HEK293T (cell line): ENCODE measurements around the gene ME3.

Experiments used
- CTCF ChIA-PET: fragments of 350-600 bp; formaldehyde crosslinking; extraction: SDS; loops from one replicate; lab custom pipeline; 2021; ENCODE audit warnings: antibody characterized with exemption, inconsistent platforms; lab: Yijun Ruan, JAX
- POLR2A ChIA-PET: fragments of 350-600 bp; formaldehyde crosslinking; extraction: SDS; loops from one replicate; lab custom pipeline; 2020; ENCODE audit warnings: antibody characterized with exemption, inconsistent platforms; lab: Yijun Ruan, JAX
- DNase-seq: peaks from one replicate; pipeline ENCODE4 v3.0.0; 2012; ENCODE audit warnings: mixed read lengths; ENCODE audit errors: extremely low spot score
- ARNT ChIP-seq: fragments of 450-650 bp; IDR thresholded peaks from 2 replicates; pipeline ENCODE4 v1.6.1; 2017; ENCODE audit warnings: mild to moderate bottlenecking
- BHLHE40 ChIP-seq: fragments of 450-650 bp; IDR thresholded peaks from 2 replicates; pipeline ENCODE4 v1.6.1; 2016; ENCODE audit warnings: mild to moderate bottlenecking, moderate library complexity, borderline replicate concordance
- CTBP1 ChIP-seq: fragments of 450-650 bp; IDR thresholded peaks from 2 replicates; pipeline ENCODE4 v1.6.1; 2016; ENCODE audit warnings: borderline replicate concordance
- ELF4 ChIP-seq: fragments of 450-650 bp; IDR thresholded peaks from 2 replicates; pipeline ENCODE4 v1.6.1; 2017; ENCODE audit warnings: antibody characterized with exemption
- FOXA1 ChIP-seq: fragments of 450-650 bp; IDR thresholded peaks from 2 replicates; pipeline ENCODE4 v1.6.1; 2016; ENCODE audit warnings: mild to moderate bottlenecking
- FOXK2 ChIP-seq: fragments of 450-650 bp; IDR thresholded peaks from 2 replicates; pipeline ENCODE4 v1.6.1; 2016; ENCODE audit warnings: mild to moderate bottlenecking
- FOXM1 ChIP-seq: fragments of 450-650 bp; IDR thresholded peaks from 2 replicates; pipeline ENCODE4 v1.6.1; 2017; ENCODE audit warnings: mild to moderate bottlenecking, borderline replicate concordance
- HDGF ChIP-seq: fragments of 450-650 bp; IDR thresholded peaks from 2 replicates; pipeline ENCODE4 v1.6.1; 2017; ENCODE audit warnings: antibody characterized with exemption, borderline replicate concordance
- L3MBTL2 ChIP-seq: fragments of 450-650 bp; conservative IDR thresholded peaks from 2 replicates; pipeline ENCODE4 v1.6.1; 2016; ENCODE audit warnings: mild to moderate bottlenecking
- LEF1 ChIP-seq: fragments of 450-650 bp; IDR thresholded peaks from 2 replicates; pipeline ENCODE4 v1.6.1; 2017; ENCODE audit warnings: mild to moderate bottlenecking, borderline replicate concordance
- NFRKB ChIP-seq: fragments of 450-650 bp; IDR thresholded peaks from 2 replicates; pipeline ENCODE4 v1.6.1; 2016; ENCODE audit warnings: mild to moderate bottlenecking, moderate library complexity
- SP1 ChIP-seq: fragments of 450-650 bp; IDR thresholded peaks from 2 replicates; pipeline ENCODE4 v1.6.1; 2017
- SUZ12 ChIP-seq: fragments of 450-650 bp; IDR thresholded peaks from 2 replicates; pipeline ENCODE4 v1.6.1; 2016; ENCODE audit warnings: mild to moderate bottlenecking
- TARDBP ChIP-seq: fragments of 450-650 bp; IDR thresholded peaks from 2 replicates; pipeline ENCODE4 v1.6.1; 2016
- ZNF384 ChIP-seq: fragments of 450-650 bp; IDR thresholded peaks from 2 replicates; pipeline ENCODE4 v1.6.1; 2016
- TF ChIP-seq, protein P1 (sequence below): fragments of 450-650 bp; IDR thresholded peaks from 2 replicates; pipeline ENCODE4 v1.6.1; 2016

ME3 gene

DNA sequence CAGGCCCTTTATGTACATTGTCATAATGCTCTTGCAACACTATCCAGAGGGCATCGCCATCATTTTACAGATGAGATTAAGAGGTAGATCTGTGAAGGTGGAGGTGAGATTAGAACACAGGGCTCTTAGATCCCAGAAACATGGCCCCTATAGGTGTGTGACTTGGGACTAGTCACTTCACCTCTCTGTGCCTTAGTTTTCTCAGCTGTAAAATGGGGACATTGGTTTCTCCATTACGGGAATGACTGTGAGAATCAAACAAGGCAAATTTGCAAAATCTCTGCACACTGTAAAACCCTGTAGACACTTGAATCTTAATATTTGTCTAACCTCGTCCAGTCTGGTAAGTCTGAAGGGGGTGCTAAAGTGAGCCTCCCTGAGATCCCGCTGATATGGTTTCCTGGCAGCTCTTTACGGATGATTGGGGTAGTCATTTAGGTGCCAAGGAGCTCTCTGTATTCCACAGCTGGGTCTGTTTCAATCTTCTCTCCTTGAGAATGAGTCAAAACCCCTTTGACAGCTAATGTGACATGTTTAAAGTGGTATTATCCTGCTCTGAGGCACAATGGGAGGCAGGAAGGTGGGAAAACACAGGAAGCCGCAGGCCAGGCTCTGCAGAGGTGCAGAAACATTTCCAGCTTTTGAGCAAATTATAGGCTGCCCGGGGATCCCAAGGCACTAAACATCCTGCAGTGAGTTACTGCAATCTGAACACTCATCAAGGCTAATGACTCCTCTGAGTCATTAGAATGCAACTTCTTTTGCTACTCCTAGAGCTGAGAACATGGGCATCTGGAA is 156.9 kb downstream of the ME3 start:
- DNase-seq, result peak; percentile 17
- TF ChIP-seq, protein P1, sequence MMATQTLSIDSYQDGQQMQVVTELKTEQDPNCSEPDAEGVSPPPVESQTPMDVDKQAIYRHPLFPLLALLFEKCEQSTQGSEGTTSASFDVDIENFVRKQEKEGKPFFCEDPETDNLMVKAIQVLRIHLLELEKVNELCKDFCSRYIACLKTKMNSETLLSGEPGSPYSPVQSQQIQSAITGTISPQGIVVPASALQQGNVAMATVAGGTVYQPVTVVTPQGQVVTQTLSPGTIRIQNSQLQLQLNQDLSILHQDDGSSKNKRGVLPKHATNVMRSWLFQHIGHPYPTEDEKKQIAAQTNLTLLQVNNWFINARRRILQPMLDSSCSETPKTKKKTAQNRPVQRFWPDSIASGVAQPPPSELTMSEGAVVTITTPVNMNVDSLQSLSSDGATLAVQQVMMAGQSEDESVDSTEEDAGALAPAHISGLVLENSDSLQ, result no peak
- TF ChIP-seq ARNT (no peak), SUZ12 (no peak), NFRKB (no peak), L3MBTL2 (no peak), CTBP1 (no peak), SP1 (no peak), LEF1 (no peak), ELF4 (no peak), FOXK2 (no peak)
- POLR2A ChIA-PET, result interaction anchor here (1.5 kb wide), 1 partner anchor 31 kb away, joined by 4 read pairs; no protein-coding TSS in a partner anchor
- CTCF ChIA-PET, result interaction anchor here (0.6 to 1.2 kb wide), 4 partner anchors 9 to 103 kb away, joined by 3 to 9 read pairs (median 3); no protein-coding TSS in a partner anchor

DNA sequence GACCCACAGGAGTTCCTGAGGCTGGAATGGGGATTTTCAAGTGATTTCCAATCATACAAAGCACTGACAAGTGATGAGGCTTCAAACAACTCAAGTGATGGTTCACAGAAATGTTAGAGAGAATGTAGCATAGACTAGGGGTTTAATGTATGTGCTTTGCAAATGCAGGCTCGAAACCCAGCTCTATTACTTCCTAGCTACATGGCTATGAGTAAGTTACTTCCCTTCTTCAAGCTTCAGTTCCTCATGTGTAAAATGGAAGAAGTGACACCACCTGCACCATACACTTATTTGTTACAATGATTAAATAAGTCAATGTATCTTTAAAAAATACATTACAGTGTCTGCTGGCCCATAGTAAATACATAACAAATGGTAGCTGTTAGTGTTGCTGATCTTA is 158.0 kb downstream of the ME3 start:
- no peak for DNase-seq
- ChIA-PET POLR2A (no interaction called here), CTCF (interaction anchor here (0.9 kb wide), 1 partner anchor 104 kb away, joined by 9 read pairs; no protein-coding TSS in a partner anchor)
- no peak for TF ChIP-seq FOXM1
- no peak for TF ChIP-seq L3MBTL2
- no peak for TF ChIP-seq ELF4
- no peak for TF ChIP-seq BHLHE40
- TF ChIP-seq, protein P1, result no peak
- no peak for TF ChIP-seq TARDBP
- no peak for TF ChIP-seq HDGF
- no peak for TF ChIP-seq ZNF384
- no peak for TF ChIP-seq FOXA1
- TF ChIP-seq NFRKB, result no peak
- no peak for TF ChIP-seq SP1

DNA sequence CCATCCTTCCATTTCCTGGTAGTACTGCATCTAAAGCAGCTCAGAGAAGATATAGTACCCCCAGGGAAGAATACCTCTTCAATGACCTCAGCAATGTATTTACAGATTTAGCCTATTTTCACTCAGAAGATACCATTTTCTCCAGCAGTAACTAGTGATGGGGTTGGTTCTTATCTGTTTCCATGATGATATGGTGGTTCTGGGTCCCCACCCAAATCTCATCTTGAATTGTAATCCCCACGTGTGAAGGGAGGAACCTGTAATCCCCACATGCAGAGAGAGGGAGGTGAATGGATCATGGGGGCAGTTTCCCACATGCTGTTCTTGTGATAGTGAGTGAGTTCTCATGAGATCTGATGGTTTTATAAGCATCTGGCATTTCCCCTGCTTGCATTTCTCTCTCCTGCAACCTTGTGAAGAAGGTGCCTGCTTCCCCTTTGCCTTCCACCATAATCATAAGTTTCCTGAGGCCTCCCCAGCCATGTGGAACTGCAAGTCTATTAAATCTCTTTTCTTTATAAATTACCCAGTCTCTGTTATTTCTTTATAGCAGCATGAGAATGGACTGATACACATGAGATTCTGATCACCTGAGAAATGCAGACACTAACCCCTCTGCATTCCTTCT is 158.6 kb downstream of the ME3 start:
- no peak for DNase-seq
- ChIA-PET CTCF (interaction anchor here (1.4 kb wide), 1 partner anchor 23 kb away, joined by 5 read pairs; no protein-coding TSS in a partner anchor), POLR2A (no interaction called here)
- TF ChIP-seq L3MBTL2, result no peak
- TF ChIP-seq ARNT, result no peak
- TF ChIP-seq HDGF, result no peak
- no peak for TF ChIP-seq SP1
- TF ChIP-seq ZNF384, result no peak
- no peak for TF ChIP-seq BHLHE40
- no peak for TF ChIP-seq ELF4
- TF ChIP-seq SUZ12, result no peak
- TF ChIP-seq, protein P1, result no peak
- TF ChIP-seq FOXK2, result no peak
- no peak for TF ChIP-seq FOXA1

DNA sequence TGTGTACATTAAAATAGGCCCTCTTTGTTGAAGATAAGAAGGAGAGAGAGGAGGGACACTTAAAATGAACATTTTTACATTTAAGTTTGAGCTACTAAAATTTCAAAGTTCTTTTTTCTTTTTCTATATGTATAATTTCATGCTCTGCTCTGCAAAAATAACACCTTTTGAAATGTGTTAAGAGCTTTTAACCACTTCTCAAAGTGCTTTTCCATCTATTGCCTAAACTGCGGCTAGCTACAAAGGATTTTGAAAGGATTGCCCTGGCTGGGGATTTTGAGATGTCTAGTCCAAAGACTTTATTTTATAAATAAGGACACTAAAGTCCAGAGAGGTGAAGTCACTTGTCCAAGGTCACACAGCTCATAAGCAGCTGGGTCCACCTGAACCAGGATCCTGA is 159.3 kb downstream of the ME3 start:
- POLR2A ChIA-PET, result no interaction called here
- TF ChIP-seq NFRKB (no peak), HDGF (no peak), FOXM1 (no peak), ARNT (no peak), BHLHE40 (no peak), L3MBTL2 (no peak), LEF1 (no peak), TARDBP (no peak), FOXA1 (no peak), CTBP1 (no peak), SUZ12 (no peak), SP1 (no peak), ZNF384 (no peak), ELF4 (no peak), FOXK2 (no peak)
- TF ChIP-seq, protein P1, result no peak

DNA sequence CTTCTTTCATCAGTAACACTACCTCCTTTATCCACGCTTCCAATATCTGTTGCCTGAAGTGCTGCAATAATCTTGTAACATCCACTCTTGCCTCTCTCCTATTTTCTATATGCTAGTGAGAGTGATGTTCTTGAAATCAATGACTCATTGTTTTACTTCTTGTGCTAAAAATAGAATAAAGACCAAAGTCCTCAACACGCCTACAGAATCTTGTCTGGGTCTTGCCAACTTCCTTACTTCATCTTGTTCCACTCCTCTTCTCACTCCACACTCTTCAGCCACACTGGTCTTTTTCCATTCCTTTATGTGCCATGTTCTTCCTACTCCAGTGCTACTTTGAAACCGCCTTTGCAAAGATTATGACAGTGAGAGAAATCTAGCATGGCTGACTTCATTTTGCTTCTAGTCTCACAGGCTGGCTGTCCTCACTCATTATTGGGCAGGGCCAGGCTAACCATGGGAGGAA is 161.3 kb downstream of the ME3 start:
- DNase-seq, result no peak
- TF ChIP-seq FOXA1 (no peak), CTBP1 (no peak), TARDBP (no peak), HDGF (no peak), ARNT (no peak), SUZ12 (no peak), NFRKB (no peak), FOXM1 (no peak), ZNF384 (no peak), ELF4 (no peak)
- TF ChIP-seq, protein P1, result no peak
- ChIA-PET POLR2A (no interaction called here), CTCF (no interaction called here)

More for the DNA sequence above, 159.3 kb downstream of the ME3 start:
- CTCF ChIA-PET, result interaction anchor here (1.0 to 1.4 kb wide), 2 partner anchors 23 to 64 kb away, joined by 4 to 5 read pairs; no protein-coding TSS in a partner anchor
- DNase-seq, result no peak
